NOMO-1 treated with dmso at 0.1 percent for 144 hours (cell line): ENCODE measurements around the gene KHDC4.

Experiments used
- DNase-seq: peaks from one replicate; lab custom pipeline; 2025; ENCODE audit not compliant: unreplicated experiment; lab: John Stamatoyannopoulos, UW

Gene KHDC4

DNA sequence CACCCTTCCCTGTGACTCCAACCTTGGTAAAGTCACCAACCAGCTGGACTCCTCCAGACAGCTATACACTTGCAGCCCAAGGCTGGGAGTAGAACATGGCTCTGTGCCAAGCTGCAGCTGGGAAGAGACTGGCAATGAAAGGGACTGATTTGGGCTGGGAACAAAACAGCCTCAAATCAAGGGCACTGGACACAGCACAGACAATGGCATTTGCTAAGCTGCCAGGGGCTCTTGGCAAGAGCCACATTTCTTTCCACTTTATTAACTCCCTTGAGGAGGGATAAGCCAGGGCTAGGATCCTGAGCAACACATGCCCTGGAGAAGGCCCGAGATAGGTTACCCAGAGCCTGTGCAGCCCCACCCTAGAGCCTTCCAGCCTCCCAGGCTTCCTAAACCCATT is 62.8 kb downstream of the KHDC4 start:
- DNase-seq = no peak

DNA sequence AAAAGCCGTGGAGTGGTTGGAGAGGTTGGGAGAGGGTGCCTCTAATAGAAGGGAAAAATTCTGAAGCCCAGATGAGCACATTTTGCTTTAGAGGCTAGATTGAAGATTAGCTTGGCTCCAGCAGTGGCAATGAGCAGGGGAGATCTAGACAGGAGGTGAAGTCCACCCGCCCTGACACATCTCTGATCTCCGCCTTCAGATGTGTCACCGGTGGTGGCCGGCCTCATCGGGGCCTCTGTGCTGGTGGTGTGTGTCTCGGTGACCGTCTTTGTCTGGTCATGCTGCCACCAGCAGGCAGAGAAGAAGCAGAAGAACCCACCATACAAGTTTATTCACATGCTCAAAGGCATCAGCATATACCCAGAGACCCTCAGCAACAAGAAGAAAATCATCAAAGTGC is 66.4 kb downstream of the KHDC4 start:
- DNase-seq = no peak

DNA sequence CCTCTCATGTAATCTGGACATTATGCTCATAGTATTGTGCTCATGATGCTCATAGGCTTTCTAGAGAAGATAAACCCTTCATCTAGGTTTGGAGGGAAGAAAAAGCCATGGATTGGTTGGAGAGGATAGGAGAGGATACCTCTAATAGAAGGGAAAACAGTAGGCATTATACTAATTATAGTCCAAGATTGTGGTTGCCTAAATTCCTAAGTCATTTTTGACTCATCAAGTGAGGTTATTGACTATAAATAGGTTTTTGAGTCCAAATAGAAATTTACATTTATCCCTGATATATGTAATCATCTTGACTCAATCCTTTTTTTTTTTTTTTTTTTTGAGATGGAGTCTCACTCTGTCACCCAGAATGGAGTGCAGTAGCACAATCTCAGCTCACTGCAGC is 69.8 kb downstream of the KHDC4 start:
- no peak for DNase-seq
